GM12878 (cell line): ENCODE results near the gene MTA3. TPM values are rescaled to one million over a fixed set of nuclear protein-coding genes. Genes with fewer than 3 reads are reported as not detected.

Experiments used
- ATAC-seq: fragments of 200-7000 bp; cut with Tn5 transposase; 3 replicates; pipeline ENCODE4 v1.9.1; 2020; ENCODE audit warnings: mild to moderate bottlenecking, moderate library complexity
- BruUV-seq: library from RNA; stranded (reverse); fragments of 400-500 nt; replicated peaks from 2 replicates; lab custom pipeline; 2021; lab: Mats Ljungman, UMichigan
- CTCF ChIA-PET: fragments of 300-600 bp; sonication (Branson Sonifier 250); formaldehyde crosslinking; extraction: SDS; loops from one replicate; lab custom pipeline; 2021; ENCODE audit warnings: inconsistent platforms; lab: Yijun Ruan, JAX
- POLR2A ChIA-PET: fragments of 350-600 bp; formaldehyde crosslinking; extraction: SDS; loops from one replicate; lab custom pipeline; 2021; ENCODE audit warnings: inconsistent platforms; lab: Charles Lee
- RAD21 ChIA-PET: fragments of 300-600 bp; sonication (Branson Sonifier 250); formaldehyde crosslinking; loops from one replicate; lab custom pipeline; 2023; ENCODE audit warnings: antibody characterized with exemption; ENCODE audit not compliant: unreplicated experiment; lab: Charles Lee
- SMC1A ChIA-PET: fragments of 300-600 bp; sonication (Branson Sonifier 250); formaldehyde crosslinking; loops from one replicate; lab custom pipeline; 2023; ENCODE audit not compliant: unreplicated experiment, uncharacterized antibody; lab: Charles Lee
- DNase-seq: peaks from one replicate; pipeline ENCODE4 v3.0.0-alpha.2; 2011; ENCODE audit warnings: low read depth, low spot score
- FAIRE-seq: peaks from 3 replicates; lab custom pipeline; 2011; peaks lifted over from hg19 to GRCh38; lab: Jason Lieb, UNC
- H2AFZ ChIP-seq: 2 replicates; pipeline ENCODE4 v1.6.0; 2011; ENCODE audit warnings: low read depth, low read length, control low read depth; ENCODE audit not compliant: control insufficient read depth
- H3K27ac ChIP-seq: 2 replicates; pipeline ENCODE4 v1.5.1; 2011; ENCODE audit warnings: control low read depth; ENCODE audit not compliant: control insufficient read depth, insufficient read depth
- H3K27me3 ChIP-seq, 2 experiments: replicated peaks in 1 of 2; 2 replicates each; pipeline versions ENCODE4 v1.6.0 to v1.6.1; 2011; ENCODE audit warnings: low read length in 1 of 2; ENCODE audit not compliant: control insufficient read depth in 2 of 2, insufficient read depth in 2 of 2
- H3K36me3 ChIP-seq, 2 experiments: 2 replicates each; pipeline ENCODE4 v1.5.1; 2011; ENCODE audit warnings: low read length in 1 of 2; ENCODE audit not compliant: control insufficient read depth in 2 of 2, insufficient read depth in 2 of 2
- H3K4me1 ChIP-seq: 2 replicates; pipeline ENCODE4 v1.6.1; 2011; ENCODE audit warnings: mild to moderate bottlenecking, low read length, moderate library complexity, mixed read lengths; ENCODE audit not compliant: control insufficient read depth, insufficient read depth
- H3K4me2 ChIP-seq: 2 replicates; pipeline ENCODE4 v1.6.0; 2011; ENCODE audit warnings: control low read depth; ENCODE audit not compliant: control insufficient read depth, insufficient read depth
- H3K4me3 ChIP-seq: fragments of 200-600 bp; sonication (generic); 2 replicates; pipeline ENCODE4 v1.5.1; 2016
- H3K79me2 ChIP-seq: 2 replicates; pipeline ENCODE4 v1.6.0; 2011; ENCODE audit warnings: low read length; ENCODE audit not compliant: control insufficient read depth, insufficient read depth
- H3K9ac ChIP-seq: 2 replicates; pipeline ENCODE4 v1.8.0; 2011; ENCODE audit warnings: low read length, control low read depth, mixed read lengths; ENCODE audit not compliant: control insufficient read depth, insufficient read depth
- H3K9me3 ChIP-seq: replicated peaks from 3 replicates; pipeline ENCODE4 v1.5.1; 2011; ENCODE audit warnings: mild to moderate bottlenecking, low read length; ENCODE audit not compliant: control insufficient read depth, insufficient read depth
- H4K20me1 ChIP-seq: 2 replicates; pipeline ENCODE4 v1.6.0; 2011; ENCODE audit not compliant: control insufficient read depth, insufficient read depth
- CREM ChIP-seq: IDR thresholded peaks from 2 replicates; pipeline ENCODE4 v1.6.1; 2014; ENCODE audit warnings: antibody characterized with exemption, low read depth
- CTCF ChIP-seq, 3 experiments: IDR thresholded peaks in 2 of 3; conservative IDR thresholded peaks in 1 of 3; 2 replicates each; pipeline ENCODE4 v1.5.1; 2011; ENCODE audit warnings: low read depth in 3 of 3, low read length in 3 of 3, mild to moderate bottlenecking in 3 of 3, control low read depth in 2 of 3, moderate library complexity in 2 of 3, inconsistent platforms in 1 of 3, mixed read lengths in 1 of 3; ENCODE audit not compliant: control insufficient read depth in 2 of 3, insufficient read depth in 1 of 3; ENCODE audit errors: extremely low read depth in 1 of 3
- DPF2 ChIP-seq: fragments of 450-650 bp; IDR thresholded peaks from 2 replicates; pipeline ENCODE4 v1.6.1; 2017; ENCODE audit warnings: mild to moderate bottlenecking
- ELK1 ChIP-seq: IDR thresholded peaks from 2 replicates; pipeline ENCODE4 v1.6.1; 2012; ENCODE audit warnings: low read depth, low read length, improper control_type of control experiment
- KDM1A ChIP-seq: fragments of 200-600 bp; sonication (generic); IDR thresholded peaks from 2 replicates; pipeline ENCODE4 v1.6.1; 2016; ENCODE audit warnings: borderline replicate concordance
- KLF5 ChIP-seq: fragments of 450-650 bp; IDR thresholded peaks from 2 replicates; pipeline ENCODE4 v1.6.1; 2014; ENCODE audit warnings: mild to moderate bottlenecking; ENCODE audit not compliant: partially characterized antibody
- RAD21 ChIP-seq: IDR thresholded peaks from 2 replicates; pipeline ENCODE4 v1.6.1; 2011; ENCODE audit warnings: mild to moderate bottlenecking, low read depth, low read length, moderate library complexity; ENCODE audit not compliant: insufficient read depth
- RB1 ChIP-seq: fragments of 450-650 bp; formaldehyde crosslinking; IDR thresholded peaks from 2 replicates; pipeline ENCODE4 v1.6.1; 2017; ENCODE audit warnings: mild to moderate bottlenecking, borderline replicate concordance
- SUZ12 ChIP-seq: fragments of 200-600 bp; sonication (generic); IDR thresholded peaks from one replicate; pipeline ENCODE4 v1.6.1; 2018; ENCODE audit warnings: antibody characterized with exemption, mild to moderate bottlenecking; ENCODE audit not compliant: unreplicated experiment
- ZZZ3 ChIP-seq: IDR thresholded peaks from 2 replicates; pipeline ENCODE4 v1.6.1; 2011; ENCODE audit warnings: low read depth; ENCODE audit not compliant: control insufficient read depth, insufficient read length
- WGBS: methylation state at CpG from one replicate; pipeline ENCODE4 v1.1.6; 2016; ENCODE audit warnings: low lambda C conversion rate; ENCODE audit not compliant: insufficient replicate concordance, insufficient coverage; ENCODE audit errors: missing lambda C conversion rate; 5-methylcytosine and 5-hydroxymethylcytosine counted together
- in situ Hi-C: fragments of 300-500 bp; cut with MboI; formaldehyde crosslinking; loops from 9 replicates; pipeline ENCODE4 v1.14.3; 2018; ENCODE audit warnings: mixed read lengths
- intact Hi-C: fragments of 100-400 bp; cut with micrococcal nuclease; formaldehyde crosslinking; loops from one replicate; pipeline ENCODE4 v1.14.2; 2022; ENCODE audit not compliant: unreplicated experiment
- polyA plus RNA-seq, 11 experiments: library from polyadenylated mRNA; depleted of rRNA in 4 of 11; unstranded in 6 of 11; stranded (reverse) in 5 of 11; fragments of >200 nt; fragmentation: Nextera tagmentation in 4 of 11; fragmentation: Illumina TruSeq in 1 of 11; extraction: Ambion mirVana in 4 of 11; extraction: Trizol in 1 of 11; gene quantifications; 1 replicate in 1 of 11; 2 replicates in 10 of 11; pipeline versions ENCODE4 v1.2.1 to v1.2.3, GENCODE V29; 2011 to 2016; ENCODE audit warnings: inconsistent platforms in 2 of 11, missing spikeins in 2 of 11, low read depth in 1 of 11
- total RNA-seq, 4 experiments: library from RNA; depleted of rRNA in 3 of 4; stranded (reverse); fragments of >200 nt in 3 of 4; fragmentation: Illumina TruSeq in 1 of 4; extraction: Trizol in 1 of 4; gene quantifications; 2 replicates each; pipeline versions ENCODE4 v1.2.1 to v1.2.3, GENCODE V29; 2013 to 2021

The MTA3 gene
- total and polyA plus RNA-seq, 10 of the 15 experiments (the other 5 are each of a cell fraction or from before 2014, with no cell fraction given): 17.6 to 45.5 (median 26.5) TPM

- Histone ChIP-seq H4K20me1 (no peaks in the 10 kb centered on the region), H3K9me3 (no peaks in the 10 kb centered on the region; the same call in 1 of the 3 replicates), H3K36me3 (peaks cover 0 to 4% of the 10 kb centered on the region in 2 experiments; a peak in 1 of 4 replicates)
- ChIA-PET SMC1A (interaction anchor here (0.8 to 1.4 kb wide), 2 partner anchors 17 to 32 kb away, joined by 4 to 5 read pairs; no protein-coding TSS in a partner anchor), POLR2A (interaction anchor here (0.5 kb wide), 1 partner anchor 282 kb away, joined by 6 read pairs; no protein-coding TSS in a partner anchor), CTCF (interaction anchor here (1.0 to 1.6 kb wide), 3 partner anchors 9 to 80 kb away, joined by 4 to 6 read pairs (median 4); no protein-coding TSS in a partner anchor)
- WGBS: 50% methylated on average over 2 of the region's 2 CpGs
- no peak for TF ChIP-seq KDM1A
- TF ChIP-seq KLF5: no peak
- no peak for TF ChIP-seq CREM
- no peak for TF ChIP-seq RB1
- no peak for TF ChIP-seq DPF2
- TF ChIP-seq SUZ12: no peak
- TF ChIP-seq RAD21: peak; percentile 45; the same call in 1 of the 2 replicates
- TF ChIP-seq ELK1: no peak
- TF ChIP-seq ZZZ3: no peak
- peak; percentile 1 to 19 (median 17); a peak in 2 of 6 replicates for TF ChIP-seq CTCF (IDR thresholded peaks at IDR 0.05 in 2 of 3, conservative IDR thresholded peaks at IDR 0.05 in 1 of 3; ENCODE audit: control insufficient read depth in 2 of 3, extremely low read depth in 1 of 3, insufficient read depth in 1 of 3, low read depth in 3 of 3, low read length in 3 of 3)
- TF ChIP-seq, all 136 proteins: peak for 2
- Histone ChIP-seq H3K79me2 (no peaks in the 10 kb centered on the region), H3K27me3 (no peaks in the 10 kb centered on the region), H3K27ac (no peak overlapping the region), H2AFZ (no peak overlapping the region), H3K4me2 (no peak overlapping the region), H3K4me3 (no peak overlapping the region), H3K4me1 (no peaks in the 10 kb centered on the region), H3K9ac (no peak overlapping the region)
- in situ Hi-C loops (no loop called here), intact Hi-C loops (no loop called here)
- peak; percentile 75 for FAIRE-seq
- ATAC-seq: peak; percentile 63
- RAD21 ChIA-PET: interaction anchor here (1.0 to 1.1 kb wide), 2 partner anchors 21 to 32 kb away, joined by 4 read pairs; no protein-coding TSS in a partner anchor
- BruUV-seq: no TSS peak
- no peak for DNase-seq
Observed at GRCh38 chr2:42742740-42743658, 174.6 kb downstream of the MTA3 start.
